ENCODE measurements around the gene OLAH.
"Not testable (repeated sequence)": the region's sequence is repeated elsewhere in the genome, so short reads cannot be mapped to it uniquely, and the experiment has no call there.

The OLAH gene

DNA sequence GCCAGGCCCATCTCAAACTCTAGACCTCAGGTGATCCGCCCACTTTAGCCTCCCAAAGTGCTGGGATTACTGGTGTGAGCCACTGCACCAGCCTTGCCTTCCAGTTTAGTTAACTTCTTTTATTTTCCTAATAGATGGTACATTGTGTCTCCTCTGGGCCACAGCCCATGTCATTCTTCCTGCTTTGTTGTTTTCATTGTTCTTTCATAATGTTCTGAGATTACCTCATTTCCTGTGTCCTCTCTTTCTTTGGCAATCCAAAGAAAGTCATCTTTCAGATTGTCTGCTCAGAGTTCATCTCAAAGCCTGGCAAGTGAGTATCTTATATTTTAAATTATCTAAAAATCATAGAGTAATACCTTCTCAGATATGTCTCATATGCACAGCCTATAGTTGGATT lies at the start of gene OLAH:
Gene OLAH (plus strand): TSS at position 270 of the 400 bp plus-strand sequence. CDS start 3,346 bp downstream, outside the sequence.
- DNase-seq = no peak

DNA sequence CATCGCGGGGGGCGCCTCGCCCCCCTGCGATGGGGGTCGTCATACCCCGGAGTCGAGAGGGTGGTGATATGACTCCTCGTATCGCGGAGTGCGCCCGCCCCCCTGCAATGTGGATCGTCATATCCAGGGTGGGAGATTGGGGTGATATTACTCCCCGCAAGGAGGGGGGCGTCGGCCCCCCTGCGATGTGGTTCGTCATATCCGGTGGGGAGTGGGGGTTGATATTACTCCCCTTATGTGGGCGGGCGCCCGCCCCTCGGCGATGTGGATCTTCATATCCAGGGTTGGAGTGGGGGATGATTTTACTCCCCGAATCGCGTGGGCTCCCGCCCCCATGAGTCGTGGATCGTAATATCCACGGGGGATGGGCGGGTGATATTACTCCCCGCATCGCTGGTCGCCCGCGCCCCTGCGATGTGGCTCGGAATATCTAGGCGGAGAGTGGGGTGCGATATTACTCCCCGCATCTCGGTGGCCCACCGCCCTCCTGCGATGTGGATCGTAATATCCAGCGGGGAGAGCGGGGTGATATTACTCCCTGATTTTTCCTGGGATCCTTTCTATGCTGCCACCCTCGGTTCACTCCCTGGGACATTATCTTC lies 47.7 kb upstream of the OLAH start:
- no peak for DNase-seq

DNA sequence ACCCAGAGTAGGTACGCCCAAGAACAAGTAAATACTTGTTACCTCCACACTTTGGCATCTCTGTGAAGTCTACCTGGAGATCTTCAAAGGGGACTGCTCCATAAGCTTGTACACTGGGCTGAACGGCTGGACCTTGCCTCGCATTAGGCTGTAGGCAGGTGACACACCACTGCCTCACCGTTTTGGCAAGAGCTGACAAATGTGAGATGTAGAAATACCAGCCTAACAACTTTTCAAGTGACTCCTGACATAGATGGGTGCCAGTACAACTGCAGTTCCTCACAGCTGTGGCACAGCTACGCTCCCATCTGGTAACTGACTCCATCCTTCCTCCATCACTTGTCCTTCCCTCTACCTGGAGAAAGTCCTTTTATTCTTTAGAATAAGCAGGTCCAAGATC lies 30.2 kb upstream of the OLAH start:
- DNase-seq = not testable (repeated sequence)

DNA sequence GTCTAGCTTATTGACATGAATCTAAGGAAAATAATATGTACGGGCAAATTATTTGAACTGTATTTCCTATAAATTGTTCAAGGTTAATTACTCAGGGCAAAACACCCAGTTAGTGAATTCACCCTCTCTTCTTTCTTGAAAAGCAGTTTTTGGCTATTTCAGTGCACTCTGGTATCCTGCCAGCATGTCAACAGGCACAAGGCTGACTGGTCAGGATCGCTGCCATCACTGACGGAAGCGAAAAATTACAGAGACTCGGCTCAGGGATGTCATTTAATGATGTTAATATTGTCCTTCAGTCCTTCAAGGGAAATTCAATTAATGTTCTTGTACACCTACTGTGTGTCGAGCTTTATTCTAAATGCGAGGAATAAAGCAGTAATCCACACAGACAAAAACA lies 28.3 kb upstream of the OLAH start:
- DNase-seq = no peak

DNA sequence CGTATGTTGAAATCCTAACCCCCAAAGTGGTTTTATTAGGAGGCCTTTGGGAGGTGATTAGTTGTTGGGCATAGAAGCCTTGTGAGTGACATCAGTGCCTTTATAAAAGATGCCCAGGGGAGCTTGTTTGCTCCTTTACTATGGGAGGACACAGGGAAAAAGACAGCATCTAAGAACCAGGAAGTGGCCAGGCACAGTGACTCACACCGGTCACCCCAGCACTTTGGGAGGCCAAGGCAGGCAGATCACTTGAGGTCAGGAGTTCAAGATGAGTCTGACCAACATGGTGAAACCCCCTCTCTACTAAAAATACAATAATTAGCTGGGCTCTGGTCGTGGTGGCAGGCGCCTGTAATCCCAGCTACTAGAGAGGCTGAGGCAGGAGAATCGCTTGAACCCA lies 22.8 kb upstream of the OLAH start:
- DNase-seq = not testable (repeated sequence)

DNA sequence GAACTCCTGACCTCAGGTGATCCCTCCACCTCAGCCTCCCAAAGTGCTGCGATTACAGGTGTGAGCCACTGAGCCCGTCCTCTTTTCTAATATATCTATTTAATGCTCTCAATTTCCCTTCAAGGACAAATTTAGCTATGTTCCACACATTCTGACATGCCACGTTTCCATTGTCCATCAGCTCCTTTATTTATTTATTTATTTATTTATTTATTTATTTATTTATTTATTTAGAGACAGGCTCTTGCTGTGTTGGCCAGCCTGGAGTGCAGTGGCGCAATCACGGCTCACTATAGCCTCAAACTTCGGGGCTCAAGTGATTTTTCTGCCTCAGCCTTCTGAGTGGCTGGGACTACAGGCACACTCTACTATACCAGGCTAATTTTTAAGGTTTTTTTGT lies 20.7 kb upstream of the OLAH start:
- not testable (repeated sequence) for DNase-seq

DNA sequence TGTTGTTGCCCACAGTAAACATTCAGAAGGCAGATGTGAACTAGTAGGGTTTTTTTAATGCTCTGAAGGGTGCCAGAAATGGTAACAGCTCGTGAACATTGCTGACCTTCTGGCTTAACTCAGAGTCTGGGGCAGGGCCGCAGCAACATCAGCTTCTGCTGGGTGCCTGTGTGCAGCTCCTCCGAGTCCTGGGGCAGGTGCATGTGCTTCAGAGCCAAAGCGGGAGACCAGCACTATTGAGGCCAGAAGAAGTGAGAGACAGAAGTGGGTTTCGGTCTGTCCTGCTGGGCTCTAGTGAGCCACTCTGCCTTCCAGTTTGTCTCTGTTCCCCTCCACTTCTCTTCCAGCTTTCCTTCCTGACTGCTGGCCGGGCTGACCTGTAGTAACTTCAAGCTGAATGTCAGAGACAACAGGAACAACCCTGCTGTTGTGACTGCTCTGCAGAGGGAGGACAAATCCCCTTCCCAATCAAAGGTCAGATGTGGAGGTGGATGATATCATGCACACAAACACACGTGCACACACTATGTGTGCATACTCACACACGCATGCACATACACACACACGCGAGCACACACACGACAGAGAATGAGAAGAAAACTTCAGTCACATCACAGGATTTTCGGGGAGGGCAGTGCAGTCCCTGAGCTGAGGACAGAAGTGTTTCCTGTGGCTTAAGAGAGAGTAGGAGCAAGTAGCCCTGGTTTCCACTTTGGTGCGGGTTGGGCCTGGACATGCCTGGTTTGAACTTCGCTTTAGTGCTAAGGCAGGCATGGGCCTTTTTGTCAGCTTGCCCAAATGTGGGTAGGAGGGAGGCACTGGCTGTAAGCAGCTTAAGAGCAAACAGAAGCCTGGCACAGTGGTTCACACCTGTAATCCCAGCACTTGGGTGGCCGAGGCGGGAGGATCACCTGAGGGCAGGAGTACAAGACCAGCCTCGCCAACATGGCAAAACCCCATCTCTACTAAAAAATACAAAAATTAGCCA lies 19.4 kb upstream of the OLAH start:
- DNase-seq = not testable (repeated sequence)

DNA sequence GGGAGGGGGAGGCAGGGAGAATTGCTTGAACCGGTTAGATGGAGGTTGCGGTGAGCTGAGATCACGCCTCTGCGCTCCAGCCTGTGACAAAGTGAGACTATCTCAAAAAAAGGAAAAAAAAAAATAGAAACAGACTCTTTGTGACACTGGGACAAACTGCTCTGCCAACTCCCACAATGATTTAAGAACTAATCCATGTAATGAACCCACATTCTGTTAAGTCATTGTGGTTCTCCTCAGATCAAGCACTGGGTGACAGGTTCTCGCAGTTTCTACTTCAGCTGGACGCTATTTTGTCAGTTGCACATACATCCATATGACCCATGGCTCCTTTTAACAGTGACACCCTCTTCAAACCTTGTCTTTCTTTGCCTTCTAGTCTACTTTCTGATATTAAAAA lies 18.7 kb upstream of the OLAH start:
- DNase-seq = not testable (repeated sequence)

DNA sequence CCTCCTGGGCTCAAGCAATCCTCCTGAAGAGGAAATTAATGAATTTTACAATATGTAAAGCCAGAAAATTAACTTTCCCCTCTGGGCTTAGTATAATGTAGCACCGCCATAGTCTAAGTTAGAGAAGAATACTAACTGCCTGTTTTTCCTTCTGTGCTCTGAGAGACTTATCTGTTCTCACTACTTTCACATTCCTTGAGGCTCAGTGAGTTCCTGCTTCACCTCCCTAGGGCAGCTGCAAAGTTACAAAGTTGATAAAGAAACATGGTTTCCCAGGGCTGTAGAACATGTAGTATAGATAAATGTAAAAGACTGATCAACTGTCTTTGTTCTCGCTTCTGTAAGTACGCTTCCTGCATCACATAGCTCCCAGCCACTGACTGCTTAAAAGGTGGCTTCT lies 16.0 kb upstream of the OLAH start:
- no peak for DNase-seq

DNA sequence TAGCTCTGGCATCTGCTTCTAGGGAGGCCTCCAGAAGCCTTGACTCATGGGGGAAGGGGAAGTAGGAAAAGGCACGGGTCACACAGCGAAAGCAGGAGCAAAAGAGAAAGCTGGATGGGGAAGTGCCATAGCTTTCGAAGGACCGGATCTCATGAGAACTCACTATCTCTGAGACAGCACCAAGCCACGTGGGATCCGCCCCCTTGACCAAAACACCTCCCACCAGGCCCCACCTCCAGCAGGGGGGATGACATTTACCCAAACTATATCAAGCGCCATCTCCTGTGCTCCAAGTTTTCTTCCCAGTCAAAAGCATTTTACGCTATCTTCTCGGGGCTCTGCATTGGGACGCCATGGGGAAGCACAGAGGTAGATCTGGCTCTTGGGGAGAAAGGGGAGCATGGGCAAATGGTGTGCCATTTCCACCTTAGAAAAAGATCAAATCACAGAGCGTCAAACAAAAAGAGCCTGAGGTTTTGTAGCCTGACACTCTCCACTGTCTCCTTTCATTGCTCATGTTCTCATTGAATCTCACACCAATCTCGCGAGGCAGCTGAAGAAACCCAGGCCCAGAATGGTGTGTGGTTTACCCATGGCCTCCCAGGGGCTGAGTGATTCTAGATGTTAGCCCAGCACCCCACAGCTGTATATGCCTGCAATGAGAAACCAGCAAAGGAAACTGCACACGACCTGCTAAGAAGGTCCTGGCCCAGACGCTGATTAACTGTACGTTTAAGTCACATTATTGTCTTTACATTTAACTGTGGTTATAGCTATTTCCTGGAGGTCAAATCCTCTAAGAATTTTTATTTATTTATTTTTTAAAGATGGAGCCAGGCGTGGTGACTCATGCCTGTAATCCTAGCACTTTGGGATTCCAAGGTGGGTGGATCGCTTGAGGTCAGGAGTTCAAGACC lies 8.1 kb upstream of the OLAH start:
- DNase-seq = no peak

DNA sequence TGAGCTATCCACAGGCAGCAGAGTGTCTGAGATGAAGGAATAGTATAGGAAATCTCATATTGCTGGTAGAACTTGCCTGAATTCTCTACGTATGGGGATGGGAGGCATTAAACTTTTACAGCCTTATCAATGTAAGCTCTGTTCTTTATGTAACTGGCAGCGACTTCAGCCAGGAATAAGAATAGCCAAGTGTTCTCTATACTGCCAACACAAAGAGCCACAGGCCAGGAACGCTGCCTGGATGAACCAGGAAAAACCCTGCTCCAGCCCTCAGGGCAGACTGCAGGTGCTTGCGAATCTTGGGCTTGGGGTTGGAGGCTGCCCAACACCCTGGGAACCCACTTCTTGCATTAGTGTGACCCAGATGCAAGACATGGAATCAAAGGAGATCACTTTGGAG lies 6.1 kb upstream of the OLAH start:
- DNase-seq = no peak

DNA sequence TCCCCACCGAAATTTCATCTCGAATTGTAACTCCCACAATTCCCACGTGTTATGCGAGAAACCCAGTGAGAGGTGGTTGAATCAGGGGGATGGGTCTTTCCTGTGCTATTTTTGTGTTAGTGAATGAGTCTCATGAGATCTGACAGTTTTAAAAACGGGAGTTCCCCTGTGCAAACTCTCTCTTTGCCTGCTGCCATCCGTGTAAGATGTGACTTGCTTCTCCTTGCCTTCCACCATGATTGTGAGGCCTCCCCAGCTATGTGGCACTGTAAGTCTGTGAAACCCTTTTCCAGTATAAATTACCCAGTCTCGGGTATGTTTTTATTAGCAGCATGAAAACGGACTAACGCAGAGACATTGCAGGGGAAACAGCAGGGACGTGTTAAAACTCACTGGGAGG lies 5.3 kb upstream of the OLAH start:
- no peak for DNase-seq

DNA sequence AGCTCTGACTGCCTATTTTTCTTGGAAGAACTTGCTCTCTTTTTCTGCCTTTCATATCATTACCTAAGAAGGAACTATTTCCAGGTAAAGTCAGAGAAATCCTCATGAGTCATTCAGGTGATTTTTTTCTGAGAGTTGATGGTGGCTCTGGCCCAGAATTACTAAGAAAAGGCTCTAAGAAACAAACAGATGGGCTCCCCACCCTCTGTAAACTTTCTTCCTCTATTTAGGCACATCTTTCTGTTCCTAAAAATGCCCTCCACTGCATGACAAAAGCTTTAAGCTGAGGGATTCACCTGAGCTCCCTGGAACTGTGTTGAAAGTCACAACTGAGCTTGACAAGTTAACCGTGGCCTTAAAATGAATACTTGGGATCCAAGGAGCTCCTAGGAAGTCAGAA lies 1.6 kb downstream of the OLAH start:
- no peak for DNase-seq

DNA sequence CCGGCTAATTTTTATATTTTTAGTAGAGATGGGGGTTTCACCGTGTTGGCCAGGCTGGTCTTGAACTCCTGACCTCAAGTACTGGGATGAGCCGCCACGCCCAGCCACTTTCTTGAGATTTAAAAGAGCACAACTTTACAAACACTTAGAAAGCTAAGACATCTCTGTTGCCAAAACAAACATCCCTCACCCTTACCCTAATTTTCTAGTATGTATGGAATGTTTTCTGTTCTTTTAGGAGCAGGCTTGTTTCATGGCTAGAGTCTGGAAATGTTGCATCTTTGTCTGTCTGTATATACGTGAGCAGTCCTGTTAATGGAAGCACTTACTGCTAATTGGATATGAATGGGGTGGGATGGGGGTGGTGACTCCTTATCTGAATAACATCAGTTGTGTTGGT lies 2.9 kb downstream of the OLAH start:
- no peak for DNase-seq

DNA sequence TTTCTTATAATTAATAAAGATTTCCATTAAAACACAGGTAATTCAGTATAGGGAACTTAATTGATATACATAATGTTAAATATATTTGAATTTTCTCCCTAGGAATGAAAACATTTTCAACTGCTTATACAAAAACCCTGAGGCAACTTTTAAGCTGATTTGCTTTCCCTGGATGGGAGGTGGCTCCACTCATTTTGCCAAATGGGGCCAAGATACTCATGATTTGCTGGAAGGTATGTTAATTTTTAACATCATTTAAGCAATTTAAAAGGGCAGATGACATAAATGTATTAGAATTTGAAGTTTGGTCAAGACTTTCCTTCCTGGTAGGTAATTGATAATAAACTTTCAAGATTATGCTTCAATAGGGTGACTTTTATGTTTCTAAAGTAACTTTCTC lies 5.8 kb downstream of the OLAH start:
- no peak for DNase-seq

DNA sequence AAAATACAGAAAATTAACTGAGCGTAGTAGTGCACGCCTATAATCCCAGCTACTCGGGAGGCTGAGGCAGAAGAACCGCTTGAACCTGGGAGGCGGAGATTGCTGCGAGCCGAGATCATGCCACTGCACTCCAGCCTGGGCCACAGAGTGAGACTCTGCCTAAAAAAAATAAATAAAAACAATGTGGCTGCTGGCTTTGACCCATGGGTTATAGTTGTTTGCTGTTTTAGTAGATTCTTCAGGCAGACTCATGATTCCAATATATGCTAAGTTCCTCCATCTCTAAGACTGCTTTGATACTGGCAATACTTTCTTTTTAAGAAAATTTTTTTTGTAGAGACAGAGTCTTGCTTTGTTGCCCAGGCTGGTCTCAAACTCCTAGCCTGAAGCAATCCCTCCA lies 8.4 kb downstream of the OLAH start:
- DNase-seq = no peak

DNA sequence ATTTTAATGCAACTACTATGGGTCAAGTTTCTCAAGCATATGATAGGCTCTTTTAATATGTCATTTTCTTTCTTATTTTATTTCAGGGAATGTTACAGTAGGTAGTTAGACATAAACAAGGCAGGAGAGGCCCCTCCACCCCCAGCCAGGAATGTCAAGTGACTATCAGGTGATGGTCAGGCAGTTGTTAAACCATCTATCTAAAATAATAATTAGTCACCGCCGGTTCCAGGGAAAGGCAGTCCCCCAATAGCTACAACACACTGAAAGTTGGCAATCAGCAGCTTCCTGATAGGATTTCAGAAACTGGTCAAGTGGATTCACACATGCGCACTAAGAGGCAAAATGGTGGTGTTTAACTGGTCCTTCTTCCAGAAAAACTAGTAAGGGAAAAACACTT lies 9.3 kb downstream of the OLAH start:
- no peak for DNase-seq

DNA sequence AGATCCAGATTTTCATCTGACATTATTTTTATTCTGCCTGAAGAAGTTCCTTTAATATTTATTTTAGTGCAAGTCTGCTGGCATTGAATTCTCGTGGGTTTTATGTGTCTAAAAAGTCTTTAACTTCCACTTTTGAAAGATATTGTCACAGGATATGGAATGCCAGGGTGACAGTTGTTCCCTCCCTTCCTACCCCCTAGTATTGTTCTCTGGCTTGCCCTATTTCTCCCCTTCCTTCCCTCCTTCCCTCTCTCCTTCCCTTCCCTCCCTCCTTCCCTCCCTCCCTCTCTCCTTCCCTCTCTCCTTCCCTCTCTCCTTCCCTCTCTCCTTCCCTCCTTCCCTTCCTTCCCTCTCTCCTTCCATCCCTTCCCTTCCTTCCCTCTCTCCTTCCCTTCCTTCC lies 14.9 kb downstream of the OLAH start:
- DNase-seq = no peak

DNA sequence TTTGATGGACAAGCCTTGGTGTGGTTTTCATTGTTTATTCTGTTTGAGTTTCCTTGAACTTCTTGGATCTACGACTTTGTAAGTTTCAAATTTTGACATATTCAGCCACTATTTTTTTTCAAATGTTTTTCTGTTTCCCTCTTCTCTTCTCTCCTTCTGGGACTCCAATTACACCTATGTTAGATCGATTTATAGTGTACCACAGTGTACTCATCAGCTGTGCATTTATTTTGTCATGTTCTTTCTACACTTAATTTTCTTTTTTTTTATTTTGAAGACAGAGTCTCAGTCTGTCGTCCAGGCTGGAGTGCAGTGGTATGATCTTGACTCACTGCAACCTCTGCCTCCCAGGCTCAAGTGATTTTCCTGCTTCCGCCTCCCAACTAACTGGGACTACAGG lies 16.2 kb downstream of the OLAH start:
- no peak for DNase-seq

DNA sequence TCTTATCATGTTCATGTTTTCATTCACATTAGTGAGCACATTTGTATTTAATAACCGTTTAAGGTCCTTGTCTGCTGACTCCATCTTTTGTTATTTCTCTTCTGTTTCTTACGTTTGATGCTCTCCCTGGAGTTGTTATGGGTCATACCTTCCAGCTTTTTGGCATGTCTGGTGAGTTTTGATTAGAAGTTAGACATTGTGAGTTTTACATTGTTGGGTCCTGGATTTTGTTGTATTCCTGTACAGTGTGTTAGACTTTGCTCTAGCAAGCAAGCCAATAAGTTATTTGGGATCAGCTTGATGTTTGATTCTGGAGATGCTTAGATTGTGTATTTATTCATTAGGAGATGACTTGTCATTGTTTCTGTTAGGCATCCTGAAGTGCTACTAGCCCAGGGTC lies 16.9 kb downstream of the OLAH start:
- DNase-seq = no peak

DNA sequence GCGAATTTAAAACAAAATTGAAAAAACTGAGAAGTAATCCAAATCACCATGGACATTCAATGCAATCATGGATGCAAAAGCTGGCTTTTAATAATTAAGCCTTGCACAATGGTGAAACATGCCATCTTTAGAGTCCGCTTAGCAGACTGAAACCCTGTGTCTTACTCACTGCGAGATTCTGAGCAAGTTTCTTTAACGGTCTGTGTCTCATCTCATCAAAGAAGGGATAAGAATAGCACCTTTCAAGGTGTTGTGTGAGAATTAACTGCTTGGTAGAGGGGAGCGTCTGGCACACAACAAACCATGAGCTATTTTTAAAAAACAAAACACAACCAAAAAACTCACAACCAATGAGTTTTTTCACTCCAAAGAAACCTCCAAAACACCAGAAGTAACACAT lies 23.4 kb downstream of the OLAH start:
- DNase-seq = no peak

DNA sequence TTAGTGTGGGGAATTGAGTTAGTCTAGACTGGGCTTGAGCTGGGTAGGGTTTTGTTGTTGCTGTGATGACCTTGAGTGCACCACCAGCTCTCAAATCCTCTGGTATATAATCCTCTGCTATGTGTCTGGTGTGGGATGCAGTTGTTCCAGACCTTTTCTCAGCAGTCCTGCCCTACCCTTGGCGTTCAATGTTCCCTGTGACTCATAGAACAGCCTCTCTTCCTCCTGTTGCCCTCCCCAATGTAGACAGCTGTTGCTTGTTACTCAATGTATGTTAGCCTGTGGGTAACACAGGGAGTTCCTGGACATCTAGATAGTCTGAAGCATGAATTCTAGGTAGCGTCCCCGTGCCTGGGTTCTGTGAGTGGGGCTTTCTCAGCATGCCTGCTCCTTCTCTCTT lies 25.1 kb downstream of the OLAH start:
- DNase-seq = no peak

DNA sequence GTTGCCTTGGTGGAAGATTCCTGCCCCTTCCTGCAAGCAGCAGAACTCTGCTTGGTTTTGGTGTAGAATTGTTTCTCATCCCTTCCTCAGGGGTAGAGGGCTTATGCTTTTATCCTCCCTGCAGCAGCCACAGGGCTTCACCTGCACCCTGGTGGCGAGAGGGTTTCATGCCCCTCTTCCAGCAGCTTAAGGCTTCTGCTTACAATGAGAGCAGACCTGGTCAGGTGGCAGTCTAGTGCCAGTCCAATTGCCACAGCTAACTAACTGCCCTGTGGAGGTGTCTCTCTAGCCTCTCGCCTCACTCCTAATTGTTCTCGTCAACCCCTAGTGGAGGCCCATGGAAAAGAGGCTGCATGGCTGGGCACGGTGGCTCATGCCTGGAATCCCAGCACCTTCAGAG lies 25.5 kb downstream of the OLAH start:
- no peak for DNase-seq
